GM18499 (cell line): Measurements from ENCODE around the gene GNS.

ENCODE experiments used
- ATAC-seq: cut with Tn5 transposase; IDR thresholded peaks from one replicate; pipeline ENCODE4 v1.9.1; 2021; ENCODE audit warnings: moderate number of reproducible peaks; ENCODE audit not compliant: insufficient read depth, unreplicated experiment

Gene GNS

DNA sequence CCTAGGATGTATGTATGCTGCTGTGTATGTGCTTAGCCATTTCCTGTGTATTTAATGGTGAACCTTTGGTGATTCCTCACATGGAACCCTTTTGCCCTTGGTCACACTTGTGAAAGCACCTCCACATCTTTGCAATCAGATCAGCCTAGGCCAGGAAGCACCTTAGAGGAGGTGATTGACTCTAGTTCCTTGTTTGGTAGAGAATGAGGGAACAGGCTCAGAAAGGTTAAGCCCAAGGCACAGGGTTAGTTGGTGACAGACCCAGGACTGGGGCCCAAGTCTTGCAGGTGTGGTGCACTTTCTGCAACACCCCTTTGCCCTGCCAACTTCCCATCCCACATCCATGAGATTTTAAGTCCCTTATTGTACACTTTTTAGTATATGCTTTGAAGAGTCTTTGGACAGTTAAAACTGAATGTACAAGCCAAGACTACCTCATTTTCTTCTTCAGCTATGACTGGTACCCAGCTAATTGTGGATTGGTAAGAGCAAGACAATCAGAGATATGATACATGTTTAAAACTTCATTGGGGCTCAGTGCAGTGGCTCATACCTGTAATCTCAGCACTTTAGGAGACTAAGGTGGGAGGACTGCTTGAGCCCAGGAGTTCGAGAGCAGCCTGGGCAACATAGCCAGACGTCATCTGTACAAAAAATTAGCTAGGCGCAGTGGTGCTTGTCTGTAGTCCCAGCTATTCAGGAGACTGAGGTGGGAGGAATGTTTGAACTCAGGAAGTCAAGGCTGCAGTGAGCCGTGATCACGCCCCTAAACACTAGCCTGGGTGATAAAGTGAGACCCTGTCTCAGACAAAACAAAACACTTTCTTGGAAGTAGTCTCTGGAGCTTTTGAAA is 77.8 kb downstream of the GNS start:
- ATAC-seq, result no peak

DNA sequence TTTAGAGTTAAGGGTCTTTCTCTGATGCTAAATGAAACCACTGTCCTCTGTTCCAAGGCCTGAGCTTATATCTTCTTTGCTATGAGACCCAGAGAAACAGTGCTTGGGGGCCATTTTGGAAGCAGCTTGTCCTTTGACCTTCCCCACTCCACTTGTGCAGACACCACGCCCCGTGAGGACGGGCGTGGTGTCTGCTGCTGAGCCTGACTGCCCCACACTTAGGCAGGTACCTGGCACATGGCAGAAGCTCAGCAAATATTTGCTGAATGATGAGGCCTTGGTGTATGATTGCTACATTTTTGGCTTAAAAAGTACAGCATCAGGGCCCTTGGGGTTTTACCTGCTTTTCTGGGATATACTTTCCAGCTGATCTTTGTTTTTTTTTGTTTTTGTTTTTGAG is 79.0 kb downstream of the GNS start:
- ATAC-seq, result no peak

DNA sequence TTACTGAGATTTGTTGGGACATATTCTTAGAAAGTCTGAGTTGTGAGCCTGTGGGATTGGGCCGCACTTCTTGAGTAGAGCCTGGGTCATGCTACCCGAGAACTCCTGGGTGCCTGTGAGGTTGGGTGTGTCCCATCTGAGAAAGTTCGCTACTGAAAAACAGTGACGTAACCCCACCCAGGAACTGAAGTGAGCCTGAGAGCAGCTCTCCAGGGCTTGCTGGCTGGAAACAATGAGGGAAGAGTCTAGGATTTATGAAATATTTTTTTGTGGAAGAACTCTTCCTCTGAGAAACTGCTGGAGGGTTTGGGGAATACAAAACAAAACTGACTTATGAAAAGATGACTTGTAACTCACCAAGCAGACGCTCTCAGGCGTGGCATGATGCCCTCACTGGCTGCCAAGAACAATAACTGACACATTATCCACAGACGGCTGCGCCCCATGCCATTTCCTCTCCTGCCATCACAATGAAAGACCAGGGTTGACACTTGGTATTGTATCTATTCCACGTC is 79.7 kb downstream of the GNS start:
- ATAC-seq, result no peak

DNA sequence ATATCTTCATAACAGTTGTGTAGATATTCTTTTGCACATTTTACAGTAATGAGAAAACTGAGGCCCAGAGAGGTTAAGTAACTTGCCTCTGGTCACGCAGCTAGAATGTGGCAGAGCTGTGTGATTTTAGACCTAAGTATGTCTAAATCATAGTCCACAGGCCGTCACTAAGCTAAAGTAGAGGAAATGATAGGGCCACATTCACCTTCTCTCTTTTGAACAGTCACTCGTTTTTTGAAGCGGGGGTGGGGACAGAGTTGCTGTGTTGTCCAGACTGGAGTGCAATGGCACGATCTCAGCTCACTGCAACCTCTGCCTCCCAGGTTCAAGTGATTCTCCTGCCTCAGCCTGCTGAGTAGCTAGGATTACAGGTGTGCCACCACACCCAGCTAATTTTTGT is 80.4 kb downstream of the GNS start:
- ATAC-seq, result no peak

DNA sequence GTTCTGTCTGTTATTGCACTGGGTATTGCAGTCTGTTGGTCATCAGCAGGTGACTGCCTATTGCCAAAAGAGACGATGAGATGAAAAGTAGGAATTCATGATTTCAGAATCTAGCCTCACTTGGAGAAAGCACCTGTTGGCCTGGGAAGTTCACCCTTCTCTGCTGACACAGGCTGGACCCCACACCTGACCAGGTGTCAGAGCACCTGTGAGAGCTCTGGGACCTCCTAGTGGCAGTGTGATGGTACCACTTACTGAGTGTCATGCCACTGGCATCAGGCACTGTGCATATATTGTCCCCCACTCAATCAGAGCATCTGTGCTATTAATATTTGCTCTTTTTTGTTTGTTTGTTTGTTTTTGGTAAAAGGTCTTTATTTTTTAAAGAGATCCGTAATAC is 81.0 kb downstream of the GNS start:
- no peak for ATAC-seq

DNA sequence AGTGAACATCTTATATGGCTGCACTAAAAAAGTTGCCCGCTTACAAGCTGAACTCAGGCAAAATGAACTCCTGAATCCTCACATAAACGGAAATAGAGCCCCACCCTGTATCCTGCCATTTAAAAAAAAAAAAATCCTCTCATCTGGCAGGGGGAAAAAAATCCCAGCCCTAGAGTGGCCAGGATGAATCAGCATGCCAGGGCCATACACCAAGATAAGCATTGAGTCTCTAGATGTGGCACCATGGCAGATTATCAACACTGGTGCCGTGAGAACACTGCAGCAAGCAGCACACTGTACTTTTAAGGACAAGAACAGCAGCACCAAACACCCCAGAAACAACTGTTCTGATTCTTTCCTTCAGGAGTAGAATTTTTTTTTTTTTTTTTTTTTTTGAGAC is 83.4 kb downstream of the GNS start:
- no peak for ATAC-seq

DNA sequence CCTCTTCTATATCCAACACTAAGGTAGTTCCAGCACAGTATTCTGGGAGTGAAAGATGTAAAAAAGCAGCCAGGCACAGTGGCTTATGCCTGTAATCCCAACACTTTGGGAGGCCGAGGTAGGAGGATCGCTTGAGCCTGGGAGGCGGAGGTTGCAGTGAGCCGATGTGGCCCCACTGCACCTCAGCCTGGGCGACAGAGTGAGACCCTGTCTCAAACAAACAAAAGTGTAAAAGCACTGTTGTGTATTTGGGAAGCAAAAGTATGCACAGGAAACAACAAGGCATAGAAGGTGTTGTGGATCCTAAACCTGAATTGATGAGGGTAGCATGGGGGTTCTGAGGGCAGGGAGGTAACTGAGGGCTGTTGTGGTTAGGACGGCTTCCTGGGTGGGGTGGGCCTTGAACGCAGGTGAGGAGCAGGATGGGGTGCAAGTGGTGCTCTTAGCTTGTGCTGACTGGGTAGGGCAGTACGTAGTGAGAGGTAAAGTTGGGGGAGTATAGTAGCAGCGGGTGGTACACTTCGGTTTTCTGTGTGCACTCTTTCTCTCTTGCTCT is 84.8 kb downstream of the GNS start:
- no peak for ATAC-seq

DNA sequence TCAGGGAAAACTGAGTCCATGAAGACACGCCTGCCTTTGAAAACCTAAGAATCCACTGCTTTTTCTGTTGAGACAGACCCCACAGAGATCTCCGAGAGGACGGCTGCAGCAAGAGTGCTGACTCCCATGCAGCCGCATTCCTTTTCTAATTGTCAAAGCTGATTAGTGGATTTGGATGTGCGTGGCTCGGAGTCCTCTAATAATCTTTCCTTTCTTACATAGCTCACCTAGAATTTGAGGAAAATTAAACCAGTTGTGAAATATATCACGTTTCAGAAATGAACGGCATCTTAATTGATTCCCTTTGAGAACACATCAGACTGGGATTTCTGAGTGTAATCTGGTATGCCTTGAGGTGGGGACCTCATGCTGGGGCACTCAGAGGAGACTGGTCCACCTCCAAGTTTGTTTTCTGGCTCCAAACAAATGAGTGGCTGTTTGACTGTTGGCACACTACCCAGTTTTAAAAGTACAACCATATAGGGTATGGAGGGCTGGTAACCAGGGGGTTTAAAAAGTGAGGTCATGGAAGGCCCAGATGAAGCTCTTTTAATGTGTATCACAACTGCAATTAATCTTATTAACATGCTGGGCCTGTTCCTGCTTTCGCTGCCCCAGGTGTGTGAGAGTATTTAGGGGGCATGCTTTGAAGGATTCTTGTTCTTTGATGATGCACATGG is 85.6 kb downstream of the GNS start:
- no peak for ATAC-seq

DNA sequence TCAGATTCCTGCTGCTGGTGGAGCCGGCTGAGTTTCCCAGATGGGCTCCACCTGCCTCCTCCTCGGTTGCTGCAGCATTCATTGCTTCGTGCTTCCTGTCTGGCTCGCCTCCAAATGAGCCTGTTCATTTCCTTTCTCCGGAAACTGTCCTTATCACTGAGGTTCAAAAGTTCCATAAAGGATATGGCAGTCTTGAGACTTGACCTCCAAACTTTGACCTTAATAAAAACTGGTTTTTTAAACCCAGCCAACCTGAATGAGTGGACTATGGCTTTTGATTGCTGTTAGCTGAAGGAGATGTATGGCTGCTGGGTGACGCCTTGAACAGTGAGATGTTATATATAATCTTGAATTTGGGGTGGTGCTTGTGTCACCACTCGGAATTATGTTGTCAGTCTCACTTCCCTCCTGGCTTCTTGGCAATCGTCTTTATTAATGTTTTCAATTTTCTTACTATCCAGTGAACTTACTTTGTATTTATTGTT is 86.2 kb downstream of the GNS start:
- no peak for ATAC-seq

DNA sequence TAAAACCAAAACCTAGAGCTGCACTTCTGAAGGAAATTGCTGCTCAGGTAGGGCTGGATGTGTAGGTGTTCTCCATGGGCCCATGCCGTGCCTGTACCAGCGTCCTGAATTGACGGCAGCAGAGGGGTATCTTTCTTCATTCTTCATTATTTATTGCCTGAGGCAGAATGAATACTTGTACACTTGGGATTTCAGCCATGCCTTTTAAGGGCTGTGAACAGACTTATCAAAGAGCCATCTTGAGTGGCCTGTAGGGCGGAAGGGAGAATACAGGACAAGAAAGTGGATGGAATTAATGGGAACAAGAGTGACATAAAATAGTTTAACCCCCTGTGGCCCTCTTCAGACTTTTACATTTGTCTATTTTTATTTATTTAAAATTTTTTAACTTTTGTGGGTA is 87.5 kb downstream of the GNS start:
- no peak for ATAC-seq

DNA sequence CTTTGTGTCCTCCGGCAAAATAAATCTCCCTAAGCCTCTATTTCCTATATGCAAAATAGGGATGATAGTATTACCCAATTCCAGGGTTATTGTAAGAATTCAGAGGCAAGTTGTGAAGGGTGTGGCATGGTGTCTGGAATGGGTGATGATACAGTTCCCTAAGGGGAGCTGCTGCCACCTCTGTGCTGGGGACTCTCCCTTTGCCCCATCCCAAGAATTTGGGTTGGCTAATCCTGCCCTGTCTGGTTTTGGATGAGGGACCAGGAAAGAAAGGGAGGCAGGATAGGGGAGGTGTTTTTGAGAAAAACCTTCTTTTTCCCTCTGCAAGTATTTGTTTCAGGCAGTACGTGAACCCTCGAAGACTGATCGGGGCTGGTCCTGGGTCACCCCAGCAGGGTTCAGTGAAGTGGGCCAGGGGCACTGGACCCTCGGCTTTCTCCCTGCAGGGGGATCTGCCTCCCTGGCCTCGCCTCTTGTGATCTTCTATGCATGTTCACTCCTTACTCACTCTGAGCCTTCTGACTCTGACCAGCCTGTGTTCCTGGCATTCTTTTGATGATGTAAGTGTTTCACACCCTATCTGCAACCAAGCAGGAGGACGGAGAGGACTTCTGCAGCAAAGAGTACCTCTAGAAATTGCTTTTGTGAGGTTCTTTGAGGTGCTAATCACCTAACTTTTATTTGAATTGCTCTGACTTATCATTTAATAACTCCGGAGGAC is 88.1 kb downstream of the GNS start:
- no peak for ATAC-seq

DNA sequence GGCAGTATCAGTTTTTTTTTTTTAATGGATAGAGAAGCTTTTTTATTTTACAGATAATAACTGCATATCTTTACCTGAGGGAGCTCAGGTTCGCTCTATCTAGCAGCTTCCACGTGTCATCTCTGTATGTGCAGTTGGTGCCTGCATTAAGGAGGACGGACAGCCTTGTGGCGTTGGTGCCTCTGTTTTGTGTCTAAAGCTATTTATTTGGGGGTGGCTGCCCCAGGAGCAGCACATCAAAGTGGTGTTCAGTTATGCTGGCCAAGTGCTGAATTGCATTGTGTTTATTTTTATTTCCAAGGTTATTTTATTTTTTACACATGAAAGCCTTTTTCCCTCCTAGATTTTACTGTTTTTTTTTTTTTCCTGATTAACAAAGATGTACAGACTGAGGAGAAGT is 89.2 kb downstream of the GNS start:
- no peak for ATAC-seq

DNA sequence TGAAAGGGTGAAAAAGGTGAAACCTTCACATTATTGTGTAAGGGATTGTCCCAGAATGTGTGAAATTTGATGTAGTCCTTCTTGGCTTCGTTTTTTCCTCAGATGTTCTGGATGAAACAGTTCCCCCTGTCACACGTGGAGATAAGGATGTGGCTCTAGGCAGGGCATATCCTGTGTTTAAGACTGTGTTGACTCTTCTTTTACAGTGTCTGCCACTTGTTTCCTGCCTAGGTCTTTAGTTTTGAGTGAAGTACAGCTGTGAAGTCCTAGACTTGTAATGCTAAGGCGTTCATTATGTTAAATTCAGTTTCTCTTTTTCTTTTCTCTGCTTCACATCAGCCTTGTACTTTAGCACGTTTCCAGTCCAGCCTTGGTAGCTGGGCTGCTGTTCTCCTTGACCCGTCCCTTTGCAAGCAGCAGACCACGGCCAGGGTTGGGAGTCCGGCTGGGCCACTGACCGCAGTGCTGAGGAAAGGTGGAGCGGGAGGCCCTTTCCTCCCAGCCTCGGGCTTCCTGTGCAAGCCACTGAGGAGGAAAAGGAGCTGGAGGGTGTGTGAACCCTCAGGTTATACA is 89.8 kb downstream of the GNS start:
- peak; percentile 53 for ATAC-seq

DNA sequence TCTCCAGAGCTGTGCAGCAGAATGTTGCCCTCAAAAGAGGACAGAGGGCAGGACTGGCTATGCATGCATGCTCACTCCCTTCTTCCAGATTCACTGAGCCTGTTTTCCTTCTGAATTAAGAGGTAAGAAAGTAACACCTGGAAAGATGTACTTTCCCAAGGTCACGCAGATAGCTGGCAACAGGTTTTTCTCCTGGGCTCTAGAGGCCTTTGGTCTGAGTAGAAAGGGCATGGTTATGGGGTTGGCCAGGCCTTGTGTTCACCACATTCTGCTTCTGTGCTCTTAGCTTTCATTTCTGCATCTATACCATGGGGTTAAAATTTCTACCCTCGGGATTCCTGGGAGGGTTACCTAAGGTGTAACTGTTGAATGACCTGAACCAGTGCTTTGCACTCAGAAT is 91.4 kb downstream of the GNS start:
- ATAC-seq, result no peak

DNA sequence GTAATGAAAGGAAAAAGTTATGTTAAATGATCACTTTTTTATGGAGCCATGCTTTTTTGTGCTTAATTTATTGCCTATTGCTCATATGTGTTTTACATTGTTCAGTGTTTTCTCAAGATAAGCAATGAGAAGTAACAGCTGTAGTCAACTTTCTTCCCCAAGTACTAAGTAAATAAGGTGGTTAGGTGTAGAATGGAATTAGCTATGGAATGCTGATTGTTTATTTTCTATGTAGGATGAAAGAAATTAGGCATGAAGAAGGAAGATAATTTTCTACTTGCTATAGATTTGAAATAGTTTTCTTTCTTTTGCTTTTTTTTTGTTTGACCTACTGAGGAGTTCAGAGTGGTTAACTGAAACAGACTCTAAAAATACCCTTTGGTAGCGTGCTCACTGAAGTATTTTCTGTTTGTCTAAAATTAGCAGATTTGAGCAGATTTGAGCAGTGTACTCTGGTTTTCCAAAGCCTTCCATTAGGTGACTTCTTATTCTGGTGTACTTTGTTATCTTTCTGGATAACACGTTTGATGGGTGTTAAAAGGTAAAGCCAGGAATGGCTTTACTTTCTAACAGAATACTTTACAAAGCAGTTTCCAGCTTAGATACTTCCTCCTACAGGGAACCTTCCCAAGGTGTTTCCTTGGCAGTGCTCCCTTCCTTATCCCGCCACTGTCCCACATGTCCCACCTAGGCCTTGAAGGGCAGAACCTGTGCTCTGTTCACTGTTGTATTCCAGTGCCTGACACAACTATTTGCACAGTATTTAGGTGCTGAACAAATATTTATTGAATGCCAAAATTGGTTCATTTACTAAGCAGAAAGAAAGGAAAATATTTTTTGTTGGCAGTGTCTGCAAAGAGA is 92.9 kb downstream of the GNS start:
- ATAC-seq, result no peak

DNA sequence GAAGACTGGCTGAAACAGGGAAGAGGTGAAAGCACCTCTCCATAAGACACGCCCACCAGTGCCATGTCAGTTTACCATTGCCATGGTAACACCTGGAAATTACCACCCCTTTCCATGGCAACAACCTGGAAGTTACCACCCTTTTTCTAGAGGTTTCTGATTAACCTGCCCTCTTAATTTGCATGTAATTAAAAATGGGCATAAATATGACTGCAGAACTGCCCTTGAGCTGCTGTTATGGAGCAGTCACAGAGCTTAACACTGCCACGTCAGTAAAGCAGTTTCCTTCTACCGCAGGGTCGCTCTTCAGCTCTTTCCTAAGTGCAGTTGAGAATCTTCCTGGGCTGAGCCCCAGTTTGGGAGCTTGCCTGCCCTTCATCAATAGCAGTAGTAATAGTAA is 93.7 kb downstream of the GNS start:
- ATAC-seq, result peak; percentile 23
